HepG2 (cell line): ENCODE results near the gene TACC3. TPM values are rescaled to one million over a fixed set of nuclear protein-coding genes. Genes with fewer than 3 reads are reported as not detected.

Experiments
- ATF7-NPFF ChIP-seq: sonication (generic); formaldehyde crosslinking; IDR thresholded peaks from 2 replicates; pipeline ENCODE4 v1.8.1; 2023; ENCODE audit warnings: mild to moderate bottlenecking, low read depth, missing genetic modification reagents, moderate library complexity
- HNRNPLL ChIP-seq: fragments of 200-400 bp; formaldehyde crosslinking; IDR thresholded peaks from 2 replicates; pipeline ENCODE4 v1.6.1; 2017; ENCODE audit warnings: mild to moderate bottlenecking, low read depth, low read length; ENCODE audit not compliant: poor library complexity, severe bottlenecking
- IRF1 ChIP-seq: sonication (generic); formaldehyde crosslinking; IDR thresholded peaks from 2 replicates; pipeline ENCODE4 v1.4.0; 2020; ENCODE audit warnings: low read depth, mild to moderate bottlenecking, missing genetic modification reagents
- KLF12 ChIP-seq: sonication (generic); formaldehyde crosslinking; IDR thresholded peaks from 2 replicates; pipeline ENCODE4 v1.4.0; 2020; ENCODE audit warnings: missing genetic modification reagents, borderline replicate concordance
- LRRFIP1 ChIP-seq: sonication (generic); formaldehyde crosslinking; conservative IDR thresholded peaks from 2 replicates; pipeline ENCODE4 v1.4.0; 2020; ENCODE audit warnings: missing genetic modification reagents
- MYPOP ChIP-seq: sonication (generic); formaldehyde crosslinking; IDR thresholded peaks from 2 replicates; pipeline ENCODE4 v1.8.1; 2023; ENCODE audit warnings: mild to moderate bottlenecking, moderate library complexity, missing genetic modification reagents
- ONECUT2 ChIP-seq: sonication (generic); formaldehyde crosslinking; IDR thresholded peaks from 2 replicates; pipeline ENCODE4 v1.4.0; 2020; ENCODE audit warnings: missing genetic modification reagents
- PAXIP1 ChIP-seq: sonication (generic); formaldehyde crosslinking; conservative IDR thresholded peaks from 2 replicates; pipeline ENCODE4 v1.4.0; 2020; ENCODE audit warnings: mild to moderate bottlenecking, missing genetic modification reagents, moderate library complexity
- RFX5 ChIP-seq: IDR thresholded peaks from 2 replicates; pipeline ENCODE4 v1.6.1; 2011; ENCODE audit warnings: low read depth, low read length, improper control_type of control experiment
- RNF2 ChIP-seq: fragments of 450-650 bp; conservative IDR thresholded peaks from 2 replicates; pipeline ENCODE4 v1.6.1; 2016; ENCODE audit warnings: low read depth
- RORA ChIP-seq: sonication (generic); formaldehyde crosslinking; IDR thresholded peaks from 2 replicates; pipeline ENCODE4 v1.5.0; 2020; ENCODE audit warnings: mild to moderate bottlenecking, missing genetic modification reagents, moderate library complexity
- ZFP91 ChIP-seq: sonication (generic); formaldehyde crosslinking; IDR thresholded peaks from 2 replicates; pipeline ENCODE4 v1.9.0; 2022; ENCODE audit warnings: missing genetic modification reagents, mild to moderate bottlenecking, borderline replicate concordance
- ZNF337 ChIP-seq: sonication (generic); formaldehyde crosslinking; IDR thresholded peaks from 2 replicates; pipeline ENCODE4 v1.5.1; 2020; ENCODE audit warnings: missing genetic modification reagents, low read depth, mild to moderate bottlenecking, borderline replicate concordance
- ZNF577 ChIP-seq: sonication (generic); formaldehyde crosslinking; IDR thresholded peaks from 2 replicates; pipeline ENCODE4 v1.4.0; 2020; ENCODE audit warnings: mild to moderate bottlenecking, low read depth, missing genetic modification reagents, borderline replicate concordance
- ZNF674 ChIP-seq: sonication (generic); formaldehyde crosslinking; IDR thresholded peaks from 2 replicates; pipeline ENCODE4 v1.5.0; 2020; ENCODE audit warnings: low read depth, mild to moderate bottlenecking, missing genetic modification reagents
- ZSCAN22 ChIP-seq: sonication (generic); formaldehyde crosslinking; IDR thresholded peaks from 2 replicates; pipeline ENCODE4 v1.4.0; 2020; ENCODE audit warnings: mild to moderate bottlenecking, missing genetic modification reagents
- ZSCAN5A ChIP-seq: sonication (generic); formaldehyde crosslinking; IDR thresholded peaks from 2 replicates; pipeline ENCODE4 v1.8.0; 2022; ENCODE audit warnings: mild to moderate bottlenecking, missing genetic modification reagents, borderline replicate concordance
- polyA plus RNA-seq, 8 experiments: library from polyadenylated mRNA; depleted of rRNA in 3 of 8; stranded (reverse) in 7 of 8; unstranded in 1 of 8; fragments of >200 nt; fragmentation: Illumina TruSeq in 4 of 8; extraction: Trizol in 4 of 8; gene quantifications; 2 replicates each; pipeline versions ENCODE4 v1.2.1 to v1.2.3, GENCODE V29; 2011 to 2016; ENCODE audit warnings: low read depth in 4 of 8, missing spikeins in 1 of 8, mixed read lengths in 1 of 8; ENCODE audit not compliant: insufficient read depth in 1 of 8
- total RNA-seq, 5 experiments: library from RNA; depleted of rRNA; stranded (reverse); fragments of >200 nt; fragmentation: Illumina TruSeq; extraction: Trizol; gene quantifications; 2 replicates each; pipeline ENCODE4 v1.2.3, GENCODE V29; 2016; ENCODE audit warnings: low read depth in 1 of 5

TACC3 gene
- total and polyA plus RNA-seq, 2 of the 13 experiments (the other 11 are each of a cell fraction or from before 2014, with no cell fraction given): 20.3 to 21.2 TPM

- TF ChIP-seq PAXIP1 (CRISPR knock-in tag) (no peak), ZSCAN22 (CRISPR knock-in tag) (no peak), ZFP91 (CRISPR knock-in tag) (peak; percentile 40; the same call in 1 of the 2 replicates), IRF1 (CRISPR knock-in tag) (no peak), LRRFIP1 (CRISPR knock-in tag) (no peak), ONECUT2 (CRISPR knock-in tag) (no peak), KLF12 (no peak), RORA (CRISPR knock-in tag) (no peak), ZNF674 (CRISPR knock-in tag) (no peak), ZSCAN5A (CRISPR knock-in tag) (no peak), RFX5 (no peak), MYPOP (CRISPR knock-in tag) (no peak), ZNF577 (CRISPR knock-in tag) (no peak), ZNF337 (no peak), HNRNPLL (peak; percentile 86), ATF7-NPFF (peak; percentile 58; the same call in 1 of the 2 replicates), RNF2 (peak; percentile 89)
Observed at GRCh38 chr4:1683736-1684505, 37.4 kb upstream of the TACC3 start, which contains the start of gene FAM53A (continued).
